ENCODE results near the gene ATXN7L3. TPM values are rescaled to one million over a fixed set of nuclear protein-coding genes. Genes with fewer than 3 reads are reported as not detected.

ATXN7L3 gene
- total and polyA plus RNA-seq, 10 of the 15 experiments (the other 5 are each of a cell fraction or from before 2014, with no cell fraction given) = 0.71 to 78.7 (median 32.7) TPM

GRCh38 chr17:44232061-44232460 lies 32.4 kb upstream of the ATXN7L3 start:
- FAIRE-seq (no peak), DNase-seq (ENCODE audit: low read depth, low spot score) (no peak), ATAC-seq (no peak)
- H3K36me3 ChIP-seq (ENCODE audit: control insufficient read depth in 2 of 2, insufficient read depth in 2 of 2, low read length in 1 of 2) = no peaks in the 10 kb centered on the region
- in situ Hi-C loops (cut with MboI) = no loop called here
- H3K4me2 ChIP-seq (ENCODE audit: control insufficient read depth, insufficient read depth) = no peak overlapping the region
- no peak overlapping the region for H3K4me3 ChIP-seq
- peaks cover 22% of the 10 kb centered on the region for H3K4me1 ChIP-seq (ENCODE audit: control insufficient read depth, insufficient read depth, low read length)
- no peaks in the 10 kb centered on the region for H3K79me2 ChIP-seq (ENCODE audit: control insufficient read depth, insufficient read depth, low read length)
- no peak overlapping the region for H3K9ac ChIP-seq (ENCODE audit: control insufficient read depth, insufficient read depth, low read length)
- ChIA-PET CTCF (interaction anchor here (0.6 kb wide), 1 partner anchor 210 kb away, joined by 3 read pairs; no protein-coding TSS in a partner anchor), SMC1A (ENCODE audit: uncharacterized antibody, unreplicated experiment) (no interaction called here), RAD21 (ENCODE audit: unreplicated experiment) (no interaction called here), POLR2A (interaction anchor here (0.7 kb wide), 1 partner anchor 41 kb away, joined by 3 read pairs; no protein-coding TSS in a partner anchor)
- no peaks in the 10 kb centered on the region for H3K9me3 ChIP-seq (replicated peaks; ENCODE audit: control insufficient read depth, insufficient read depth, low read length)
- WGBS (ENCODE audit: insufficient coverage, insufficient replicate concordance, low lambda C conversion rate, missing lambda C conversion rate) = 59% methylated on average over 7 of the region's 7 CpGs
- no peaks in the 10 kb centered on the region for H3K27me3 ChIP-seq (replicated peaks in 1 of 2; ENCODE audit: control insufficient read depth in 2 of 2, insufficient read depth in 2 of 2, low read length in 1 of 2)
- no peak overlapping the region for H2AFZ ChIP-seq (ENCODE audit: control insufficient read depth, low read depth, low read length)
- no peaks in the 10 kb centered on the region for H4K20me1 ChIP-seq (ENCODE audit: control insufficient read depth, insufficient read depth)
- H3K27ac ChIP-seq (ENCODE audit: control insufficient read depth, insufficient read depth) = no peak overlapping the region
- intact Hi-C loops (cut with micrococcal nuclease; ENCODE audit: unreplicated experiment) = no loop called here
- BruUV-seq (replicated peaks) = no TSS peak
- TF ChIP-seq GATAD2B (conservative IDR thresholded peaks at IDR 0.05; ENCODE audit: low read depth) (no peak), BACH1 (IDR thresholded peaks at IDR 0.05; ENCODE audit: borderline replicate concordance) (no peak), HDGF (IDR thresholded peaks at IDR 0.05) (no peak), YBX1 (IDR thresholded peaks at IDR 0.05) (no peak), HSF1 (IDR thresholded peaks at IDR 0.05; ENCODE audit: low read depth, low read length) (no peak), SRF (IDR thresholded peaks at IDR 0.05; ENCODE audit: low read depth in 2 of 2, low read length in 2 of 2) (no peak), SMAD1 (IDR thresholded peaks at IDR 0.05; ENCODE audit: low read depth, partially characterized antibody) (no peak), ZBTB4 (CRISPR knock-in tag; IDR thresholded peaks at IDR 0.05) (no peak), MXI1 (IDR thresholded peaks at IDR 0.05; ENCODE audit: low read depth, low read length) (no peak), MYC (IDR thresholded peaks at IDR 0.05; ENCODE audit: insufficient read depth, insufficient read length, insufficient replicate concordance, low read length, severe bottlenecking) (no peak), RAD51 (IDR thresholded peaks at IDR 0.05) (no peak), ETV6 (conservative IDR thresholded peaks at IDR 0.05 in 1 of 2, IDR thresholded peaks at IDR 0.05 in 1 of 2; ENCODE audit: borderline replicate concordance in 1 of 2, low read depth in 1 of 2) (no peak), PRDM15 (CRISPR knock-in tag; IDR thresholded peaks at IDR 0.05) (no peak), ATF2 (IDR thresholded peaks at IDR 0.05; ENCODE audit: low read length) (no peak), BCL11A (IDR thresholded peaks at IDR 0.05; ENCODE audit: low read depth, low read length) (no peak)
